GM18951 (cell line): ENCODE measurements around the gene TEX22.

Experiments used
- POLR2A ChIP-seq: IDR thresholded peaks from 4 replicates; pipeline ENCODE4 v1.6.1; 2011; ENCODE audit warnings: mild to moderate bottlenecking; ENCODE audit not compliant: insufficient read length, insufficient read depth; ENCODE audit errors: extremely low read depth
- in situ Hi-C: fragments of 300-500 bp; cut with MboI; formaldehyde crosslinking; loops from one replicate; pipeline ENCODE4 v1.12.0; 2022; ENCODE audit warnings: low sequenced_read_pairs, mixed read lengths, inconsistent platforms; ENCODE audit not compliant: unreplicated experiment

The TEX22 gene, protein sequence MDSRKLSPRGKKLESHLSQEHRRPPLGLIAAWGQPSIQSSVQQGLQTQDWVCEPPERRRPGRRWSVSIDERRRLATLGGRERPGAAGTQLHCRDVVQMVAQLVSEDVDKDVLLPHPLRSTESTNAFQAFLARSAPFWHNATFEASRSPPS

DNA sequence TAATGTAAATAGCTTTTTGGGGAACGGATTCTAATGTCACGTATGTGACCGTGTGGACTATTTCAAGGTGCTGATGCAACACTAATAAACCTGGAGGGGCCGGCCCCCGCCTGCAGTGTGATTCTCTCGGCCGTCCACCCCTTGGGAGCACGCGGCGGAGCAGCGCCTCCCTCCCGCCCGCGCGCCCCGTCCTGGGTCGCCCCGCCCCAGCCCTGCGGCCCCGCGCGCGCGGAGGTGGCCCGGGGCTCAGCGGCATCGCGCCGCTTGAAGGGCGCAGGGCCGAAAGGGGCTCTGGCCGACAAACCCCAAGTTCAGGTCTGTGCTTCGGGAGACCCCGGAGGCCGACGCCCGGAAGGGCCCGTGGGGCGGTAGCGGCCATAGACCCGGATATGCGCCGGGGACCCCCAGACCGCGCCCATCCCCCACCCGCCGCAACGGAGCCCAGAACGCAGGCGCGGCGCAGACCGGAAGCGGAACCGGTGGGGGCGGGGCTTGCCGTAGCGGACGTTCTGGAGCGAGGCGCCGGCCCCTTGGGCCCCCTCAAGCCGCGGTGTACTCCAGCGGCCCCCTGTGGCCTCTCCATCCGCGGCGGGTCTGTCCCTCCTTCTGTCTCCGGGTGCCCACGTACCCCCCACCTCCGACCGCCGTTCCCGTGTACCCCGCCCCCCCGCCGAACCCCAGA, at the start of gene TEX22:
Gene TEX22, plus strand, starts transcription at position 495 of the 682 bp plus-strand sequence. CDS start 803 bp downstream, outside the sequence.
- TF ChIP-seq POLR2A = peak; percentile 86
- in situ Hi-C loops = no loop called here

GRCh38 chr14:105348945-105349699, 49.2 kb upstream of the TEX22 start:
- no peak for TF ChIP-seq POLR2A
- in situ Hi-C loops = loop anchor here (10.0 kb wide), 2 partner anchors 154 to 254 kb away; no protein-coding TSS in a partner anchor

GRCh38 chr14:105349992-105350391, 48.3 kb upstream of the TEX22 start:
- in situ Hi-C loops = loop anchor here (10.0 kb wide), 2 partner anchors 155 to 255 kb away; no protein-coding TSS in a partner anchor
- TF ChIP-seq POLR2A = no peak

DNA sequence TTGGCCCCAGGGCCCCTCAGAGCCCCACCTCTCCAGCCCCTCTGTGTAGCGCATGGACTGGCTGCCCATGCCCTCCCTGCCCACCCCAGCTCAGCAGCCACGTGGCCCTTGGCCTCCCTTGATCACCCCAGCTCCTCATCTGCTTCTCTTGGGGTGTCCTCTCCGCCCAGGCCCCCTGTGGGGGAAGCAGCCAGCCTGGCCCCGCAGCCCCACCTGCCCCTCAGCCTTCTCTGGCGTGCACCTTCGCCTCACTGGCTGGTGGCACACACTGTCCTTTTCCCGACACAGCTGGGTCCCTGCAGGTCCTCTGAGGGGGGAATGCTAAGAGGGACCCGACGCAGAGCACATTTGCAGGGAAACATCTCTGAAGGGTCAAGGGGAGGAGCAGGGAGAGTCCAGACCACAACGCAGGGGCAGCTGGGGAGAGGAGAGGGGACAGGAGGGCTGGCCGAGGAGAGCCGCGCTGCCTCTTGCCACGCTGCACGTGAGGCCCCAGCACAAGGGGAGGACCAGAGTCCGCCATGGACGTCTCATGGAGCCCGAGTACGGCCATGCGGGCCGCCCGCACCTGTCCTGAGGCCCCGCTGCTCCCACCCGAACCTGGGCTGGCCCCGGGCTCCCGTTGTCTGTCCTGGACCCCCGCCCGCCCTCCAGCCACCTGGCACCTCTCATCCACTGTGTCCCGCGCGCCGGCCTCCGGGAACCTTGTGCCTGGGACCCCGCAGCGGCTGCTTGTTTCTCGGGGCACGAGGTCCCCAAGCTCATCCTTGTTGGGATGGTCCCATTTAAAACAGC, 47.7 kb upstream of the TEX22 start:
- in situ Hi-C loops = no loop called here
- TF ChIP-seq POLR2A = no peak

DNA sequence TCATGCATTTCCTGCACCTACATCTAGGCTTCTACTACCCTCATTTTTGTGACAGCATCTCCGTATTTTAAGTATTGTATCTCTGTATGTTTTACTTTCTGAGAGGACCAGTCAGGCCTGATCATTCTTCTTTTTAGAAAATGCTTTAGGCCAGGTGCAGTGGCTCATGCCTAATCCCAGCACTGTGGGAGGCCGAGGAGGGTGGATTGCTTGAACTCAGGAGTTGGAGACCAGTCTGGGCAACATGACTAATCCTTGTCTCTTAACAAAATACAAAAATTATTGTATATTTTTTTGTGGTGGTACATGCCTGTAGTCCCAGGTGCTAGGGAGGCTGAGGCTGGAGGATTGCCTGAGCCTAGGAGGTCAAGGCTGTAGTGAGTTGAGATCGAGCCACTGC, 46.9 kb upstream of the TEX22 start:
- in situ Hi-C loops = no loop called here
- no peak for TF ChIP-seq POLR2A

- no peak for TF ChIP-seq POLR2A
- in situ Hi-C loops = no loop called here
Observed at GRCh38 chr14:105351920-105352851, 46.2 kb upstream of the TEX22 start.

- in situ Hi-C loops = no loop called here
- TF ChIP-seq POLR2A = no peak
Observed at GRCh38 chr14:105353136-105353535, 45.2 kb upstream of the TEX22 start.

GRCh38 chr14:105354541-105354940, 43.8 kb upstream of the TEX22 start:
- no peak for TF ChIP-seq POLR2A
- in situ Hi-C loops = no loop called here

GRCh38 chr14:105355049-105355575, 43.2 kb upstream of the TEX22 start:
- no peak for TF ChIP-seq POLR2A

GRCh38 chr14:105355850-105356604, 42.3 kb upstream of the TEX22 start:
- no peak for TF ChIP-seq POLR2A
- in situ Hi-C loops = no loop called here

More at GRCh38 chr14:105355049-105355575, 43.2 kb upstream of the TEX22 start:
- in situ Hi-C loops = no loop called here

DNA sequence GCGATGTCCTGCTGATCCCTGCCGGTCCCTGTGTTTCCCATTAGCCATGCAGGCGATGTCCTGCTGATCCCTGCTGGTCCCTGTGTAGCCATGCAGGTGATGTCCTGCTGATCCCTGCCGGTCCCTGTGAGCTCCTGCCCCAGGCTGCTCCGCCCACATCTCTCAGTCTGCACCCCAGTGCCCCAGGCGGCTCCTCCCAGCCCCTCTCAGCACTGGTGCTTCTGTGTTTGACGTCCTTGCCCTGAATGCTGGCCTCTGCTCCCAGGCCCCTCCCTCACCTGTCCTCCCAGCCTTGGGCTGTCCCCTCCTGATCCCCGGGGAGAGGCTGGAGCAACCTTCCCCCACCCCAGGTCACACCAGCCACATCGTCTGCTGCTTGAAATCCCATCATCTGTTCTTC, 41.4 kb upstream of the TEX22 start:
- in situ Hi-C loops = no loop called here
- TF ChIP-seq POLR2A = no peak
